ENCODE results near the gene PLBD2. TPM values are rescaled to one million over a fixed set of nuclear protein-coding genes. Genes with fewer than 3 reads are reported as not detected.

The PLBD2 gene
- total RNA-seq, 1 donor from 2014 or later: 6.8 TPM

- no peak for FAIRE-seq
- Histone ChIP-seq H3K27me3 (ENCODE audit: control insufficient read depth, insufficient read depth, low read length) (no peaks in the 10 kb centered on the region), H3K36me3 (ENCODE audit: control insufficient read depth, insufficient read depth, low read length) (peaks cover 3% of the 10 kb centered on the region), H3K4me3 (ENCODE audit: low read depth, low read length) (no peak overlapping the region)
- DNase-seq (ENCODE audit: low read depth): no peak
- TF ChIP-seq, protein P1, sequence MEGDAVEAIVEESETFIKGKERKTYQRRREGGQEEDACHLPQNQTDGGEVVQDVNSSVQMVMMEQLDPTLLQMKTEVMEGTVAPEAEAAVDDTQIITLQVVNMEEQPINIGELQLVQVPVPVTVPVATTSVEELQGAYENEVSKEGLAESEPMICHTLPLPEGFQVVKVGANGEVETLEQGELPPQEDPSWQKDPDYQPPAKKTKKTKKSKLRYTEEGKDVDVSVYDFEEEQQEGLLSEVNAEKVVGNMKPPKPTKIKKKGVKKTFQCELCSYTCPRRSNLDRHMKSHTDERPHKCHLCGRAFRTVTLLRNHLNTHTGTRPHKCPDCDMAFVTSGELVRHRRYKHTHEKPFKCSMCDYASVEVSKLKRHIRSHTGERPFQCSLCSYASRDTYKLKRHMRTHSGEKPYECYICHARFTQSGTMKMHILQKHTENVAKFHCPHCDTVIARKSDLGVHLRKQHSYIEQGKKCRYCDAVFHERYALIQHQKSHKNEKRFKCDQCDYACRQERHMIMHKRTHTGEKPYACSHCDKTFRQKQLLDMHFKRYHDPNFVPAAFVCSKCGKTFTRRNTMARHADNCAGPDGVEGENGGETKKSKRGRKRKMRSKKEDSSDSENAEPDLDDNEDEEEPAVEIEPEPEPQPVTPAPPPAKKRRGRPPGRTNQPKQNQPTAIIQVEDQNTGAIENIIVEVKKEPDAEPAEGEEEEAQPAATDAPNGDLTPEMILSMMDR (IDR thresholded peaks at IDR 0.05; ENCODE audit: insufficient read depth, low read length, severe bottlenecking): no peak
Observed at GRCh38 chr12:113330505-113330904, 27.9 kb upstream of the PLBD2 start.

GRCh38 chr12:113332688-113333417 lies 25.5 kb upstream of the PLBD2 start:
- H3K4me3 ChIP-seq (ENCODE audit: low read depth, low read length): no peak overlapping the region
- peaks cover 3% of the 10 kb centered on the region for H3K36me3 ChIP-seq (ENCODE audit: control insufficient read depth, insufficient read depth, low read length)
- TF ChIP-seq, protein P1 (IDR thresholded peaks at IDR 0.05; ENCODE audit: insufficient read depth, low read length, severe bottlenecking): no peak

GRCh38 chr12:113333418-113333750 lies 25.0 kb upstream of the PLBD2 start:
- Histone ChIP-seq H3K36me3 (ENCODE audit: control insufficient read depth, insufficient read depth, low read length) (peaks cover 3% of the 10 kb centered on the region), H3K27me3 (ENCODE audit: control insufficient read depth, insufficient read depth, low read length) (no peaks in the 10 kb centered on the region), H3K4me3 (ENCODE audit: low read depth, low read length) (no peak overlapping the region)
- DNase-seq (ENCODE audit: low read depth) (no peak), FAIRE-seq (no peak)
- TF ChIP-seq, protein P1 (IDR thresholded peaks at IDR 0.05; ENCODE audit: insufficient read depth, low read length, severe bottlenecking): no peak

More at GRCh38 chr12:113332688-113333417, 25.5 kb upstream of the PLBD2 start:
- H3K27me3 ChIP-seq (ENCODE audit: control insufficient read depth, insufficient read depth, low read length): no peaks in the 10 kb centered on the region
- DNase-seq (ENCODE audit: low read depth) (no peak), FAIRE-seq (no peak)

- peaks cover 3% of the 10 kb centered on the region for H3K36me3 ChIP-seq (ENCODE audit: control insufficient read depth, insufficient read depth, low read length)
- DNase-seq (ENCODE audit: low read depth) (peak; percentile 15), FAIRE-seq (no peak)
- TF ChIP-seq, protein P1 (IDR thresholded peaks at IDR 0.05; ENCODE audit: insufficient read depth, low read length, severe bottlenecking): no peak
- H3K4me3 ChIP-seq (ENCODE audit: low read depth, low read length): peak overlapping the region; percentile 80
- no peaks in the 10 kb centered on the region for H3K27me3 ChIP-seq (ENCODE audit: control insufficient read depth, insufficient read depth, low read length)
Observed at GRCh38 chr12:113333877-113334785, 24.3 kb upstream of the PLBD2 start.

- peaks cover 2% of the 10 kb centered on the region for H3K36me3 ChIP-seq (ENCODE audit: control insufficient read depth, insufficient read depth, low read length)
- FAIRE-seq (no peak), DNase-seq (ENCODE audit: low read depth) (peak; percentile 56)
- TF ChIP-seq, protein P1 (IDR thresholded peaks at IDR 0.05; ENCODE audit: insufficient read depth, low read length, severe bottlenecking): no peak
- no peaks in the 10 kb centered on the region for H3K27me3 ChIP-seq (ENCODE audit: control insufficient read depth, insufficient read depth, low read length)
- peak within 1 kb of the TSS; percentile 80 for H3K4me3 ChIP-seq (ENCODE audit: low read depth, low read length)
Observed at GRCh38 chr12:113334786-113335539, 23.4 kb upstream of the PLBD2 start, which contains the start of gene SLC8B1. Gene SLC8B1, minus strand, starts transcription at chr12:113335109. Its CDS starts 2,231 bp downstream, at chr12:113332878.

Data from bronchial epithelial cell (primary cell).